Skeletal muscle satellite cell (primary cell): ENCODE results near the gene HOXB8.

Source experiments
- H3K27me3 ChIP-seq: 2 replicates; pipeline ENCODE4 v1.7.0; 2013; ENCODE audit warnings: low read length; ENCODE audit not compliant: control insufficient read depth, insufficient read depth
- H3K36me3 ChIP-seq: 2 replicates; pipeline ENCODE4 v1.7.0; 2013; ENCODE audit warnings: mild to moderate bottlenecking, control low read depth, low read length; ENCODE audit not compliant: insufficient read depth
- H3K4me1 ChIP-seq: 2 replicates; pipeline ENCODE4 v1.7.0; 2013; ENCODE audit warnings: low read length; ENCODE audit not compliant: control insufficient read depth, insufficient read depth
- H3K4me2 ChIP-seq: 2 replicates; pipeline ENCODE4 v1.7.0; 2013; ENCODE audit warnings: mild to moderate bottlenecking, low read length
- H3K4me3 ChIP-seq: 2 replicates; pipeline ENCODE4 v1.7.0; 2013; ENCODE audit warnings: low read length
- H3K9ac ChIP-seq: 2 replicates; pipeline ENCODE4 v1.7.0; 2013; ENCODE audit warnings: mild to moderate bottlenecking, low read depth, low read length, moderate library complexity
- H3K9me3 ChIP-seq: replicated peaks from 2 replicates; pipeline ENCODE4 v1.7.0; 2013; ENCODE audit warnings: mild to moderate bottlenecking, control low read depth, low read length

HOXB8 gene

DNA sequence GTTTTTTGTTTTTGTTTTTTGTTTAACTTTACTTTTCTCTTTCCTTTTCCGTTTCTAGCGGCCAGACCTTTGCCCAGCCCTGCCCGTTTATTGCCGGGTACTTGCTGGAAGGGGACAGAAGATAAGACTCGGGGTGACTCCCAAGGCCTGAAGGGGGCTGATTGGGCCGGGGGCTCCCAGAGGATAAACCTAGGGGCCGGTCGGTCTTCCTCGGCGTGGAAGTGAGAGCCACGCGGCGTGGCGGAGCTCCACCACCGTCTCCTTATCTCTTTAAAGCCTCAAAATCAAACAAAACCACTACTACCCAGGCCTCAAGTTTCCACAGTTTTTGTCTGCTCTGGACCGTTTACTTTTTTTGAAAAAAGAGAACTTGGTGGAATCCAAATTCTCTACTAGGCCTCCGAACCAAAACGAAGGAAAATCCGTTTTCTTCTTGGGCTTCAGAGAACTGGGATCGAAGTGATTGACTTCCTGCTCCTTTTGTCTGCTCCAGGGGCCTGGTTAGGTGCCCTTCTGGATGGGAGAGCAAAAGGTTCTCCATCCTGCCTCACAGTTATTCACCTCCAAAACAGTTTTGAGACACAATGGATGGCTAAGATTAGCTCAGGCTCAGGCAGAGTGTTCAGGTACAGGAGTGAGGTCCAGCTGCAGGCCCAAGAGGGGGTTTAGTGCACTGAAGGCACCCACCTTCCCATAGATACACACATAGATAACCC is 19.6 kb upstream of the HOXB8 start:
- Histone ChIP-seq H3K27me3 (peaks cover 96% of the 10 kb centered on the region), H3K9ac (no peak overlapping the region), H3K4me3 (no peak overlapping the region), H3K4me1 (no peaks in the 10 kb centered on the region), H3K36me3 (no peaks in the 10 kb centered on the region), H3K4me2 (no peak overlapping the region), H3K9me3 (no peaks in the 10 kb centered on the region)

DNA sequence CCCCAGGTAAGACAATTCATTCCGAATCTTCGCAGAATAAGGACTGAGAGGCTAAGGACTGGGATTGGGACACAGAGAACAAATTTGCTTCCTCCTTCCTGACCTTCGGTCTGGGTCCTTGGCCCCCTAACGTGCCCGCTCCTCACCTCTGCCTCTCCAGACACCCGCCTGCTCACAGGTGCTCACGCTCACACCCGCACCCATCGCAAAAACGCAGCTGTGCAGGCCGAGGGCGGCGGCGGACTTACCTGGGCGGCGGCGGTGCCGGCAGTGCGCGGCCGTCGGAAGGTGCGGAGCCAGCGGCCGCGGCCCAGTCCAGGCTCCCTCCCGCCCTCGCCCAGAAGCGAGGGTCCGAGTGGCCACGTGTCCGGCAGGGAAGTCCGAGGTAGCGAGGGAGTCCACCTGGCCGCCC is 18.2 kb upstream of the HOXB8 start:
- Histone ChIP-seq H3K27me3 (peaks cover 97% of the 10 kb centered on the region), H3K9ac (no peak overlapping the region), H3K4me1 (no peaks in the 10 kb centered on the region)

DNA sequence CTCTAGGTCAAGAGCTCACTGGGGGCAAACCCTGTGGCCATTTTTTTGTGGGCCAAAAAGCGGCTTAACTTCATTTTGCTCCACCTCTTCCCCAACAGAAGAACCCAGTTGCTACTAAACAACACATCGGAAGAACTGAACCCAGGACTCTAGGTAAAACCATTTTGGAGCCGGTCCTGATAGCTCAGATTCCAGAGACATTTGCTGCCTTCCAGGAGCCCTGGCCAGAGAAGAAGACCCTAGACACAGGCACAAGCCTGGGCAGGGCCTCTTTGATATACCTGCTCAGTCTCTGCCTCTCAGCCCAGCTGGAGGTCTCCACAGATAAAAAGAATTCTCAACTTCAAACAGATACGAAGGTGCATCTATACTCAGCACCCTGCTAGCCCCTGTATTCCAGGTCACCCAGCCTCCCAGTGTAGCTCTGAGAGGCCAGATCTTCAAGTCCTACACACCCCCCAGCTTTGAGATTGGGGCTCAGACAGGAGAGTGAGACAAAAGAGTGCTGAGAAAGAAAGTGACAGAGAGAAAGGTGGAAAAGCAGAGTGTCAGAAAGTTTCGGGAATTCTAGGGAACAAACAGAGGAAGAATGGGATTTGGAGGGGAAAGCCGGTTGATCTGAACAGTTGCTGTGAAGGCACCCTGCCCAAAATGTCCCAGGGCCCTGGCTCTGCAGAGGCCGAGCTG is 17.6 kb upstream of the HOXB8 start:
- Histone ChIP-seq H3K4me2 (no peak overlapping the region), H3K4me3 (no peak overlapping the region), H3K4me1 (no peaks in the 10 kb centered on the region), H3K9ac (no peak overlapping the region), H3K9me3 (no peaks in the 10 kb centered on the region), H3K36me3 (no peaks in the 10 kb centered on the region), H3K27me3 (peaks cover 97% of the 10 kb centered on the region)

More for the DNA sequence above, 18.2 kb upstream of the HOXB8 start:
- no peak overlapping the region for H3K4me3 ChIP-seq
- H3K9me3 ChIP-seq: no peaks in the 10 kb centered on the region
- no peaks in the 10 kb centered on the region for H3K36me3 ChIP-seq
- H3K4me2 ChIP-seq: no peak overlapping the region

DNA sequence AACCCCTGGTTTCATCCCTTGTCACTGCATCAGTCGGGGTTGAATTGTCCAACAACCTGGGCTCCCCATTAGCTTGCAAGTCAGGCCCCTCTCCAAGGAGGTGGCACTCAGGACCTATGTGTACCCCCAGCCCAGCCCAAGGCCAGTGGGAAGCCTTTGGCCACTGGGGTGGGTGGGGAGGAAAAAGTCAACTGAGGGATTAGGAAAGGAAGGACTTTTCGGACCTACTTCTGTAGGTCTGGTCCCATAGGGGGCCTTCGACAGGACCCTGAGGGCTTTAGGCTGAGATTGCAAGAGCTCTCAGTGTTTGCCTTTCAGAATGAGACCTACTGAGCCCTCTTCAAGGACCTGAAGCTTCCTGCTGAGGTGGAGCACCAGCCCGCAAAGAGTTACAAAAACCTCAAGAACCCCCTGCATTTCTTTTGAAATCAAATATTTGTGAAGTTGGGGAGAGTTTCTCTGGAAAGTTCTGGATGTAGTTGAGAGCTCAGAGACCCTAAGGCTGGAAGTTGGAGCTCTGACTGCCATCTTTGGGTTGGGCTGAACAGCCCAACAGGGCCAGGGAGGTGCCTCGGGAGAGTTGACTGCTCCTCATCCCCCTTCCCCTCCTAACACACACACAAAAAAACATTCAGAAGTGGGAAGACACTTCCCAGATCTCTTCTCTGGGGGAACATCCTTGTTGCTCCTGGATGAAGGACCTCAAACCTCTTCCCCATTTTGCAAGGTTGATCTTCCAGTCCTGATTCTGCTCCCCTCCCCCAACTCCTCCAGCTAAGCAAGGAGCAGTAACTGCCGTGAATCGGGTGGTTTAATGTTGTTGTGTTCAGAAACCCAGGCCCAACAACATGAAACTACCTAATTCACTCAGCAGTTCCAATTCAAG is 16.8 kb upstream of the HOXB8 start:
- no peak overlapping the region for H3K9ac ChIP-seq
- peaks cover 97% of the 10 kb centered on the region for H3K27me3 ChIP-seq
- no peaks in the 10 kb centered on the region for H3K9me3 ChIP-seq
- H3K4me2 ChIP-seq: no peak overlapping the region
- no peaks in the 10 kb centered on the region for H3K36me3 ChIP-seq
- no peaks in the 10 kb centered on the region for H3K4me1 ChIP-seq
- no peak overlapping the region for H3K4me3 ChIP-seq

DNA sequence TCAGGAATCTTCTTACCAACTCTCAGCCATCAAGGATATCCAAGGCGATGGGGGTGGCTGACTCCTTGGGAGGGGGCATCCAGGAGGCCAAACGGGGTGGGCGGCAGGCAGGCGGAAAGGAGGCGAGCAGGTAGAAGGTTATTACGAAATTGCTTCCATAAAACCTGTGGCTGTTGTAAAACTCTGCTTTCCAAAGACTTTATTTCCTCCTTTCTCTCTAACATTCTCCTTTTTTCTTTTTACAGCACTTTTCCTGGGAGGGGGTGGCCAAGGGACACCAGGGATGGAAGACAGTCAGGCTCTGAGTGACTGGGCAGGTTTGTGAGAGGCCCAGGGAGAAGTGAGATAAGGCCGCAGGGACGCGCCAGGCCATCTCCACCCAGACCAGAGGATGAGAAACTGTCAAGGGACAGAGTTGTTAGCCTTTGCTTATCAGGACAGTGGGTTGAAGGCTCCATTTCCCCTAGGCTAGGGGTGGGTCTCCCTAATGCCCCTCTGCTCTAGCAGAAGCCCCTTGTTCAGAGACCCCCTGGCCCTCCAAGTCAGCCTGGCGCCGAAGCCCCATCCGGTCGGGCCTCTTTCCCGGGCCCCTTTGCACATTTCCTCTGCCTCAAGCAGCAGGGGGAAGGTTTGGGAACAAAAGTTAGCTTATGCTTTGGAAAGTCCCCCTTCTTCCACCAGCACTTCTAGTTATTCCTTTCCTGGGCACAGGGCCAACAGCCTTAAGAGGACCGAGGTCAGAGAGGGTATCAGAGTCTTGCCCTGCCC is 16.0 kb upstream of the HOXB8 start:
- H3K4me3 ChIP-seq: no peak overlapping the region
- H3K4me2 ChIP-seq: no peak overlapping the region
- H3K9me3 ChIP-seq: no peaks in the 10 kb centered on the region
- H3K4me1 ChIP-seq: peaks cover 3% of the 10 kb centered on the region
- no peak overlapping the region for H3K9ac ChIP-seq
- peaks cover 96% of the 10 kb centered on the region for H3K27me3 ChIP-seq
- no peaks in the 10 kb centered on the region for H3K36me3 ChIP-seq

DNA sequence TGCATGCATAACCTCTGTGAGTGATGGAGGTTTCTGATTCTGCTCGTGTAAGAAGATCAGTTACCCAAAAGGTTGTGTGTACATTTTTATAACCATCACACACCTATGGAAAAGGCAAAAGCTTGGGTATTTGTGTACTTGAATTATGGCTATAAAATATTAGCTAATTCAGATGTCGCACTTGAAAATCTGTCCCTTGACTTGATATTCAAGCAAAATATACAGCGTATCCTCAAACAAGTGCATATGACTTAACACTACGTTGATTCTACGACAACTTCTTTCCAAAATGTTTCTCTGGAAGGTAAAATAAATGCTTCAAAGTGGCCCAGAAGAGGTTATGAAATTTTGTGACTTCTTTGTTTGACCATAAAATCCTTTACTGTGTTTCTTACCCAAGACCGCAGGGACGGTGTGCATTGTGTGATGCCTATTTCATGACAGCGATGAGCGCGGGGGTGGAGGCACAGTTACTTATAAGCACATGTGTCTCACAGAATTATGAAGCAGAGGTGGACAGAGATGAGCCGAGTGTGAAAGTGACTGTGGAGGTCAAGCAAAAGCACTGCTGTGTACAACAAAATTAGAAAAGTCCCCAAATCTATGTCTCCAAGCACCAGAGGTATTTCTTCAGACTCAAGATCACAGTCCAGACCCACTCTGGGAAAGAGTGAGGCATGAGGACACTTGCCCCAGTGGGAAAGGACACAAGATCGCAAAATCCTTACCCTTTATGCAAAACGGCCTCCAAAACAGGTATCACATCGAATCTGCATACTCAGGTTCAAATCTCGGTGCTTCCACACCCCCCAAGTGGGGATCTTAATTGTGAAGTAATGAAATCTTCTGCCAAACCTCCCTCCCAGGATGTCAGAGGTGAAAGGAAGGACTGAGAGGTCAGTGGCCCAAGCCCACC is 15.2 kb upstream of the HOXB8 start:
- H3K9ac ChIP-seq: no peak overlapping the region
- H3K4me2 ChIP-seq: no peak overlapping the region
- H3K4me1 ChIP-seq: peaks cover 11% of the 10 kb centered on the region
- no peaks in the 10 kb centered on the region for H3K36me3 ChIP-seq
- H3K27me3 ChIP-seq: peaks cover 96% of the 10 kb centered on the region
- H3K9me3 ChIP-seq: no peaks in the 10 kb centered on the region
- H3K4me3 ChIP-seq: no peak overlapping the region

DNA sequence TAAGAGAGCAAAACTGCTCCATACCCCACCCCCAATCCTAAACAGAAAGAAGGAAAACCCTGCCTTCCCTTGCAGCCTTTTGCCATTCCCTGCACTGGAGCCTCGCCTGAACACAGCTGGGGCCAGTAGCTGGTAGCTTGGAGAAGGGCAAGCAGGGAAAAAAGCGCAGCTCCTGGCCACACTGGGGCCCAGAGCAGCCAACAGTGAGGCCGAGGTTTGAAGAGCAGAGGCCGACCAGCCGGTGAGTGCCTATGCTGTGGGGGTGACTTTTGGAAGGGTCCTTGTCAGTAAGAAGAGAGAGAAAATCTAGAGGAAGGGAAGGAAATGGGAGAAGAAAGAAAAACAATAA is 14.3 kb upstream of the HOXB8 start:
- Histone ChIP-seq H3K4me3 (no peak overlapping the region), H3K4me2 (no peak overlapping the region), H3K4me1 (peaks cover 16% of the 10 kb centered on the region), H3K27me3 (peaks cover 96% of the 10 kb centered on the region), H3K36me3 (no peaks in the 10 kb centered on the region), H3K9ac (no peak overlapping the region), H3K9me3 (no peaks in the 10 kb centered on the region)

DNA sequence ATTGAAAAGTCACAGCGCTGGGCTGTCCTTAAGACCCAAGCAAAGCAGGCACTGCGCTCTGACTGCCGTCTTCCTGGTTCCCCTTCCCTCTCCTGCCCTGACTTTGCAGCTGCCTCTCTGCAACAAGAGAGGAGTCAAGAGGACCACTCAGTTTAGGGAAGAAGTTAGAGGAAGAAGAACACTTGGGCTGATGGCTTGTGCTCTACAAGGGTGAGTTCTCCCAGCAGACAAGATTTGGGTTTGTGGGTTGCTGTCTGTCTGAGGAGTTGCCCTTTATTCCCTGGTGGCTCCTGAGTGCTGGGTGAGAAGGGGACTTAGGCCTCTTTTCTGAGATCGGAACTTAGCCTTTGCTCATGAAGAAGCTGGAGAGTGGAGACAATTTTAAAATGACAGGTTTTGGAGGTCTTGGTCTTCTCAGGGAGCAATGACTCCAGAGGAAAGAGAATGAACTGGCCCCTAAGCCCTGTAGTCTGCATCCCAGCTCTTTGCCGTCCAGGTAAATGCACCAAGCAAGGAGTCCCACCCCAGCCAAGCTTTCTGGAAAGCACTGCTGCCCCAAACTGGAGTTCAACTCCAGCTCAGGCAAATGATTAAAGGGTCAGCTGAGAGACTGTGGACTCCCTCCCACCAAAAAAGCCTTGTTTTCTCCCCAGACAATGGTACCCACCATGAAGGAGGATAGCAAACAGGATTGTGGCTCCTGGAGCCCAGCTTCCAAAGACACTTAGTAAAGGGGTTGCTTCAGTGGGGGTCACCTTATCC is 13.7 kb upstream of the HOXB8 start:
- Histone ChIP-seq H3K9me3 (no peaks in the 10 kb centered on the region), H3K4me1 (peaks cover 16% of the 10 kb centered on the region), H3K36me3 (no peaks in the 10 kb centered on the region), H3K4me3 (no peak overlapping the region), H3K9ac (no peak overlapping the region), H3K4me2 (no peak overlapping the region), H3K27me3 (peaks cover 99% of the 10 kb centered on the region)

DNA sequence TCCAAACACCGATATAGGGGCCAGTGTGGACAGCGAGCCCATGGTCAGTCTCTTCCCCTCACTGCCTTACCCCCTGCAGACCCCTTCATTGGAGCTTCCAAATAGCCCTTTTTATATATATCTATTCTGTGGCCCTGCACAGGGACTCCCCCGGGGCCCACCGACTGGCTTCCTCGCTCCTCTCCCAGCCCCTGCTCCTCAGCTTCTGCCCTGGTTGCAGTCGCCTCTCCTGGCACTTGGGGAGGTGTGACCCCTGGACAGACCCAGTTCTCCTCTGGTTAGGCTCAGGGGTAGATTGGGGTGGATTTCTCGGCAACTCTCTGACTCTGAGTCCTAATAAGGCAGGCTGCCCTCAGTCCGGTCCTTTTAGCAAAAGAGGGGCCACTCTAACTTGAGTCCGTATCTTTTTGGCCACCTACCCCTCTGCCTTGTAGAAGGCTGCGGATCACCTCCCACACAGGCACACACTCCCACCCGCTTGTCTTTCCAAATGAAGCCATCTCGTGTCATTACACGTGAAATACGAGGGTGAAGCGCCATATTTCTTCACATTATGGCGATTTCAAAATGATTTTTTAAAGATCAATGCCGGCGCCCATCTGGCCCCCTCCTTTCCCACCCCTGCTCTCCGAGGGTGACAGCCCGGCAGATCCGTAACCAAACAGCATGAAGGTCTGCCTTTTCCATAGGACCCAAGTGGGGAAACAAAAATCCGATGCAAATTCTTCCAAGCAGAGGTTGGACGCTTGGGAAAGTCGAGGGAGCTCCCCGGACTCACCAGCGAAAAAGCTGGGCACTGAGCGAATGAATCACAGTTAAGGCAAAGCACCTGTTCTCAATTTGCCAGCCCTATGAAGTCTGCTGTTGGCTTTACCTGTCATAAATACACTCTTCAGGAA is 12.8 kb upstream of the HOXB8 start:
- peaks cover 16% of the 10 kb centered on the region for H3K4me1 ChIP-seq
- peaks cover 99% of the 10 kb centered on the region for H3K27me3 ChIP-seq
- no peaks in the 10 kb centered on the region for H3K9me3 ChIP-seq
- no peak overlapping the region for H3K9ac ChIP-seq
- no peak overlapping the region for H3K4me3 ChIP-seq
- no peak overlapping the region for H3K4me2 ChIP-seq
- no peaks in the 10 kb centered on the region for H3K36me3 ChIP-seq
